Measurements from ENCODE around the gene CECR2.

Gene CECR2

DNA sequence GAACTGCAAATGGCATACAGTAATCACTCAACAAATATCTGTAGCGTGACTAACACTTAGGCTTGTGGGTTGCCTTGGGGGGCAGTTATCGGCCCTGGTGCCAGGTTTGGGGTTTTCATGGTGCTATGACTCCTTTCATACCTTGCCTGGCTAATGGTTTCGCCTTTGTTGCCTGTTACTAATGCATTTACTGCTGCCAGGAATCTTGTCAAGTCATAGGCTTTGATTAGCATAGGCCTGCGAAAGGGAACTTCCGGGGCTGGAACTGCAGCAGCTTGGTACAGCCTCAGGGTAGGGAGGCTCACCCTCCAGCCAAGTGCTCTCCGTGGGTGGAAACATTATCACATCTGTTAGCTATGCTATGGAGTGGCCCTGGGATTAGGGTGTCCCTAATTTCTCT, 207.2 kb downstream of the CECR2 start:
- FAIRE-seq = no peak

DNA sequence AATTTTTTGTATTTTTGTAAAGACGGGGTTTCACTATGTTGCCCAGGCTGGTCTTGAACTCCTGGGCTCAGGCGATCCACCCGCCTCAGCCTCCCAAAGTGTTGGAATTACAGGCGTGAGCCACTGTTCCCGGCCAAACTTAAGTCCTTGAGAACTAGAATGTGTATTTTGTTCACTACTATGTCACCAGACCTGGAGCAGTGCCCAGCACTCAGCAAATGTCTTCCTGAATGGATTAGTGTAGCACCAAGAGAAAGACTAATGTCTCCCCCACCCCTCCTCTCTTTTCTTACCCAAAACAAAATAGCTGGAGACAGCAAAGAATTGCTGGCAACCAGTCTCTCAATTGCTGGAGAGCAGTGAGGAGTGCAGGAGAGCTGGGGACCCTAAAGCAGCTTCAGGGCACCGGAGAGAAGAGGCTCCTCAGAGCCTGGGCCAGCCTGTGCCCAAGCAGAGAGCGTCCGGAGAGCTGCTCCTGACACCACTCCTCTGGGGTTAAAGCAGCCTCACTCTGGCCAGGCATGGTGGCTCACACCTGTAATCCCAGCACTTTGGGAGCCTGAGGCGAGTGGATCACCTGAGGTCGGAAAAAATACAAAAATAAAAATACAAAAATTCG, 209.0 kb downstream of the CECR2 start:
- FAIRE-seq = no peak

- FAIRE-seq = no peak
These were observed 210.3 kb downstream of the CECR2 start for GRCh38 chr22:17579535-17579981.

DNA sequence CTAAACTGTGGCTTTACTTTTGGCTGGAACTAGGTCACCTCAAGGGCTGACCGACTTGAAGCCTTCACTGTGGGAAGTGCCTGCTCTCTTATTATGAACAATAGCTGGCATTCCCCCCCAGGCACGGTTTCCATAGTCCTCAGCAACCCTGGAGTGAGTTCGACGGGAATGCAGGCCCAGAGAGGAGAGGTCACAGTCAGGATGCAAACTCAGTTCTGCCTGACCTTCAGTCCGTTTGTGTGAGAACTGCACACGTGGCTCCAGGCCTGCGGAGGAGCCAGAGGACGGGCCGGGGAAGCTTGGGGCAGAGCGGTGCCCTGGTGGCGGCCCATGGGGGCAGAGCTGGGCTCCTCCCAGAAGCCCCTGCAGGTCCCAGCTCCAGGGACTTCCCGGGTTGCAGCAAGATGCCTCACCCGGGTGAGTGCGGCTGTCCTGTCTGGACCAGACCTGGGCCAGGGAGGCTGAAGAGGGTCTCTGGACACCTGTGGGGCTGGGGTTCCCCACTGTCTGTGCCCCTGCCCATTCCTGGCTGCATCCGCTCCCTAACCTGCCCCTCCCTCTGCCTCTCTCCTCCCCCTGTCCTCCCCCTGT, 211.3 kb downstream of the CECR2 start:
- no peak for FAIRE-seq

GRCh38 chr22:17581056-17581455, 211.8 kb downstream of the CECR2 start:
- FAIRE-seq = no peak

GRCh38 chr22:17581631-17582030, 212.4 kb downstream of the CECR2 start:
- no peak for FAIRE-seq

DNA sequence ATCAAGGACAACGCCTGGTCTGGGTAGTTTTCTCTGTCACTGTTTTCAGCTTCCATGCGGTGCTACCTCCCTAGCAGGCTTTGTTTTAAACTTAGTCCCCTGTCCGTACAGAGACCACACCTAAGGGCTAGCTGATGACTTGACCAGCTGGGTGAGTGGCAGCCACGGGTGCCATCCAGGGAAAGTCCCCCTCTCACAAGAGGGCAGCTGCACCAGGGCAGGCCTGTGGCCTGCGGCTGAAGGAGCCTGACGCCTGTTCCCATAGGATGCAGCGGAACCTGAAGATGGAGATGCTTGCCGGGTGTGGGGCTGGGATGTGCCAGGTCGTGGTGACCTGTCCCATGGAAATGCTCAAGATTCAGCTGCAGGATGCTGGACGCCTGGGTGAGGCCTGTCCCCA, 213.9 kb downstream of the CECR2 start:
- FAIRE-seq = no peak

- no peak for FAIRE-seq
These were observed 217.7 kb downstream of the CECR2 start for GRCh38 chr22:17586831-17587440.

DNA sequence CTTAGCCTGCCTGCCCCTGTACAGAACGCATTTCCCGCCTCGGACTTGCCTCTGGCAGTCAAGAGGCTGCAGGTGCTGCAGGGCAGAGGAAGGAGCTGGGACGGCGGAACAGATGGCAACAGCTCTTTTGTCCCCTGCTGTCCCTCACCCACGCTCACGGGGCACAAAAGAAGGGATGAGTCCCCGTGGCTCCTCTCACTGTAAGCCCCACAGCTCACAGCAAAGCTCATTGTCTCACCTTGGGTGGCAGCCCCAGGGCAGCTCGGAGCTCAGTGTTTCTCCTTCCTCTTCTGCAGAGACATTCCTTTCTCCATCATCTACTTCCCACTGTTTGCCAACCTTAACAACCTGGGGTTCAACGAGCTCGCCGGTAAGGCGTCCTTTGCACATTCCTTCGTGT, 218.4 kb downstream of the CECR2 start:
- FAIRE-seq = no peak

- FAIRE-seq = no peak
These were observed 219.3 kb downstream of the CECR2 start for GRCh38 chr22:17588606-17589005.

DNA sequence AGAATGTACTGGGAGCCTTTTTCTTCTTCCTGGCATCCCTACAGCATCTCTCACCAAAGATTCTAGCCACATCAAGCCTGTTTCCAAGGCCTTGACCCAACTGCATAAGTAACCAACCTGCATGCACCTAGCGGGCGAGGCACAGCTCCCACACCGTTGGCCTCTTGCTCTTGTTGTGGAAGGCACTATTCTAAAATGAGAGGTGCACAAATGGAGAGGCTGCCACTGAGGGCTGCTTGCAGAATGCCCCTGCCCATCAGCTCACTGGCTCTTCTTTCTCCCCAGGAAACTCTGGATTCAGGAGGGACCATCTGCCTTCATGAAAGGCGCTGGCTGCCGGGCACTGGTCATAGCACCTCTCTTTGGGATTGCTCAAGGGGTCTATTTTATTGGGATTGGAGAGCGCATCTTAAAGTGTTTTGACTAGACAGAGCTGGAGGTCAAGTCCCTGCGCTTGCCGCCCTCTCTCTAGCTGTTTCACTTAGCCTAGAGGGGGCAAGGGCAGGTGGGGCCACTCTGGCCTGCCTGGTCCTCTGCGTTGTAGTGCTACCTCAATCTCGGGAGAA, 220.6 kb downstream of the CECR2 start:
- no peak for FAIRE-seq

DNA sequence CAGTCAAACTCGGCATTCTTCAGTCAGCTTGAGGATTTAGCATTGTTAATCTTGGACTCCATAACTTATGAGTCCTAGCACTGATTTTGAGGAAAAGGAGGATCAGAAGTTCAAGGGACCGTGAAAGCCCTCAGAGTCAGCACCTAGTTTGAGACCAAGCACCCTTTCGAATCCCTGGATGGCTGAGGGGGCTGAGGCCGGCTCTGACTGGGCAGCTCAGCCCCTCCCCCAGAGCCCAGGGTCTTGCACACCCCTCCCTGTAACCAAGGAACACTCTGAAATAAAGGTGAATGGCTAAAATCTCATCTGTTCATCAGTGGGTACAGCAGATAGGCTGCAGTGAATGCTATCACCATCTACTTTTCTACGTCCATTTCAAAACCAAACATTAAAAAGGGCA, 221.3 kb downstream of the CECR2 start:
- FAIRE-seq = no peak

DNA sequence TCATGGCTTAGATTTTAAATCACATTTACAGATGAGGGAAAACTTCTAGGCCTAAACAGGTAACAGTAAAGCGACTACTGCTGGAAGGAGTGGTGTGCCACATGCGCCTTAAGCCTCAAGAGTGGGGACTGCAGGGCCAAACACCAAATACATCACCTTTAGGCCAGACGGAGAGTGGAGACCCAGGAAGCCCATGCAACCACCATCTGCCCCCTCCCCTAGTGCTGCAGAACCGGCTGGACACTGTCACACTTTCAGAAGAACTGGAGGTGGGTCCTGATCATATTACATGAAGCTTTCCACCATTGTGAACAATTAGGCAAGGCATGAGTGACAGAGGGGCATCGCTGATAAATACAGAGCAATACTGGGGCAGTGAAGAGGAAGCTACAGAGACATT, 222.9 kb downstream of the CECR2 start:
- FAIRE-seq = no peak

- FAIRE-seq = no peak
These were observed 227.0 kb downstream of the CECR2 start for GRCh38 chr22:17596226-17596625.

DNA sequence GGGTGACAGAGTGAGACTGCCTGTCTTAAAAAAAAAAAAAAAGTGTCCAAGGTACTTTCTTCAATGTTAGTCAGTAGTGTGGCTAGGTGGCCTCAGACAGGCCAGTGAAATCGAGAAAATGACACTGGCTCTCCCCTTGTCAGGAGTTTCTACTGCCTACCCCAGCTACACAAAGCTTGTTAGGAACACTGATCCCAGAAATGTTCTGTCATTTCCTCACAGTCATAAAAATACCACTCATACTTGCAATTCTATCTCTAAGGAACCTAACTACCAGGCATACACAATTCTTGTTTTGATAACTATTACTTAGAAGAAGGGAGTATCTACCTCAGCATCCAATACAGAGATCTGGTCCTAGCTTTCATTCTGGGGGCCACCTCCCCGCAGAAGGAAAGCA, 228.0 kb downstream of the CECR2 start:
- no peak for FAIRE-seq

DNA sequence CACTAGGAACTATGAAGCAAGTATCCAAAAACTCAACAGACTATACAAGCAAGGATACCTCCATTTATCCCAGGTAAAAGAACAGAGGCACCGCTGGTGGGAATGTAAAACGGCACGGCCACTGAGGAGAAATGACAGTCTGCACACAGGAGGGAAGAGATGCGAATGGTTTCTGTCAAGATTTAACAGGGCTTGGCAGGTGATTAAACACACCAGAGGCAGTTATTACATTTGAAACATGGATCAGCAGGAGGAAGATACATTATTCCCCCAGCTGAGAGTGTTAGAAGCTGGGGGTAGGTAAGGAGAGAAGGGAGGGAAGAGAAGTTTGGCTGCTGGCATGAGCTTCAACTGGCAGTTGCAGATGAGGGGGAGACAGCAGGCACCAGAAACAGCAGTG, 229.1 kb downstream of the CECR2 start:
- FAIRE-seq = no peak

DNA sequence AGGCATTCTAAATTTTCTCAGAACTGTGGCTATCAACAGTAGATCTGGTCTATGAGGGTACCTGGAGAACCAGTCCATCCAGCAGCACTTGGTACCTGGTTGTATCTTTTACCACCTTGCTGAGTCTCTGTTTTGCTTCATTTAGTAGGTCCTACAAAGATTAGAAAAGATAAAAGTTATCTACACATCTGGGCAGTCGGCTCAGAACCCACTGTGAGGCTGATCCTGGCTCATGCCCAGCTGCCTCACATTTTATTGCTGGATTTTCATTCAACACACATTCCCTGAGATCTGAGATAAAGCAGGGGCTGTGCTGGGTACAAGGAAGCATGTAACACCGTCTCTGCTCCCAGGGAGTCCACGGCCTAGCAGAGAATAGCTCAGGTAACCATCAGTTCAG, 231.8 kb downstream of the CECR2 start:
- no peak for FAIRE-seq

DNA sequence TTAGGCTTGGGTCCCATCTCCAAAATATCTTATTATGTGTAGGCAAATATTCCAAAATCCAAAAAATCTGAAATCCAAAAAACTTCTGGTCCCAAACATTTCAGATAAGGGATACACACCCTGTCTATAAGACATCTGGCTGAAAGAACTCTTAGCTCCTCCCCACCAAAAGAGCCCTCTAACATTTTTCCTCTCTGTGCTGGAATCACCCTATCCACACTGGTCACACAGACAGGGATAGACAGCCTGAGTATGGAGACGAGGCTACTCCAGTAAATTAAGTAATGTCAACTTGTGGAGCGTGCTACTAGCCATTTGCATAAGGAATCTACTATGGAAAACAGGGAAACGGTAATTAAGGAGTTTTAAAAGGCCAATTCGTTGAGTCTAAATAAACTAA, 234.4 kb downstream of the CECR2 start:
- no peak for FAIRE-seq

GRCh38 chr22:17606496-17606895, 237.2 kb downstream of the CECR2 start:
- no peak for FAIRE-seq
